Activated CD4-positive, alpha-beta T cell treated with anti-CD3 and anti-CD28 coated beads for 24 hours (primary cell): ENCODE measurements around the gene CCL5.

Experiments used
- DNase-seq, 2 donors: peaks; one replicate each; pipeline ENCODE4 v3.0.0-alpha.2; 2020; ENCODE audit warnings: low read depth in 2 of 2

Gene CCL5

DNA sequence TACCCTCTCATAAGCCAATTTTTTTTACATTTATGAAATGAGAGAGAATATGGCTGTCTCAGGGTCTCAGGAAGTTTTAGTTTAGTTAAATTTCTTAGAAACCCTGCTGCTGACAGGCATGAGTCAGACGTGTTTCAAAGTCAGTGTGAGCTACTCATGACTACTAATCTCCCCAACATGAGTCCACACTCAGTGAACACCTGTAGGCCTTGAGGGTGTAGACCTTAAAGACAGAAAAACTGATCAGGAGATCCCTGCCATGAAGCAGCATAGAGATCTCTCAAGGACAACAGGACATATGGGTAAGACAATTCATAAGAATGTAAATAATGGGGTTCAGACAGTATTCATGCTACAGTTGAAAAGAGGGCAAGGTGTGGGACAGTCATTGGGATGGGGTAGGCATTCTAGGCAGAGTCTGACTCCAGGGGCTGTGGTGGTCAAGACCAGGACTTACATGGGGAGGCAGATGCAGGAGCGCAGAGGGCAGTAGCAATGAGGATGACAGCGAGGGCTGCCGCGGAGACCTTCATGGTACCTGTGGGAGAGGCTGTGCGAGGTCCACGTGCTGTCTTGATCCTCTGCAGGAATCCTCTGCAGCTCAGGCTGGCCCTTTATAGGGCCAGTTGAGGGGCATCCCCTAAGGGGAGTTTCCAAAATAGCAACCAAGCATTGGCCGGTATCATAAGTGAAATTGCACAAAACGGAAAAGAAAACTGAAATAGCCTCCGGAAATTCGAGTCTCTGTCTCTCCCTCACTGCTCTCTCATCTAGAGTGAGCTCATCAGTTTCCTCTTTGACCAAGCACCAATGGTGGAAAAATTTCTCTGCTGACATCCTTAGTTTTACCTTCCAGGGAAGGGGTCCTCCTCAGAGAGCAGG lies at the start of gene CCL5:
Gene CCL5 (minus strand): TSS at position 588 of the 882 bp plus-strand sequence.
- DNase-seq = no peak

- no peak for DNase-seq
Measured at GRCh38 chr17:35927714-35928113, 47.6 kb upstream of the CCL5 start.

- no peak for DNase-seq
Measured at GRCh38 chr17:35923609-35924114, 43.5 kb upstream of the CCL5 start.

- DNase-seq = no peak
Measured at GRCh38 chr17:35920229-35920628, 40.1 kb upstream of the CCL5 start.

DNA sequence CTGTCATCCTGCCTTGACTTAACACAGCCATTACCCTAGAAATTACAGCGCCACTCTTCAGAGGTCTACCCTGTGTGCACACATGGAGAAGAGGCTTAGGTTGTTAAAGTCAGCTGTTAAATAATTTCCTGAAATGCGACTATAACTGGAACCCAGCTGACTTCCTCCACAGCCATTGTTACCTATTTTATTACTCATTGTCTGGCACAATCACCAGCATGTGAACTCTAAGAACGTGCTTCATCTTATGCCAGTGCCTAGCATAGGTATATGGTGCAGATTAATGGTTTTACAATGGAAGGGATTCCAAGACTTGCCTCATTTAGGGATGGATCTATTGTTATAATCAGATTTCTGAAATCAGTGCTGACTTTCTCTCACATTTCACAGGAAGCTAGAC lies 38.5 kb upstream of the CCL5 start:
- no peak for DNase-seq

GRCh38 chr17:35917519-35918213 lies 37.5 kb upstream of the CCL5 start:
- DNase-seq = no peak

DNA sequence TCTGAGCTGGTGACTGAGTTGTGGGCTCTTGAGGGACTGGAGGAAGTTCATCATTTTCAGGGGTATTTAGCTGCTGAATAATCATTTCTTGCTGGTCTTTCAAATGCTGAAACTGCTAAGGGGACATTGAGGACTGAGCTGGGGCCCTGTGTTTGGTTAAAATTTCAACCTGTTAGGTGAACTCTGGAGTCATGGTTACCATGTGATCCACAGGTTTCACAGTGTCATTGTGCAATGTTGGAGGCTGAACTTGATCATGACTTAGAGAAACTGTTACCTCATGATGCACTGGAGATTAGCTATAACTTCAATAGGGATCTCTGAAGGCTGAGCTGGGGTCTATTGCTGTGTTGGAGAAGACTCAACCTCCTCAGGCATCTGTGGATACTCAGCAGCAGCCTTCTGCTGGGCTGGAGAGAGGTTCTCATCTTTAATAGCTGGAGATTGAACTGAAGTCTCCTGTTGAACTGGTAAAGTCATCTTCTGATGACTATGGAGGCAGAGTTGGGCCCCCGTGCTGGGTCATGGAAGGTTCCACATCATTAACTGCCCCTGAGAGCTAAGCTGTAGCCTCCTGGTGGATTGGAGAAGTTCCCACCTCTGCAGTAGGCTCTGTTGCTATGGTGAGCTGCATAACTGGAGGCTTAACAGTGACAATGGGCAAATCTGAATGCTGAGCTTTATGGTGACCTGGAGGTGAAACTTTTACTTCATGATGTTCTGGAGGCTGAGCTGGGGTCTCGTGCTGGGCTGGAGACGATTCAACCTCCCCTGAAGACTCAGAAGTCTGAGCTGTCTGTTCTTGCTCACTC lies 35.2 kb upstream of the CCL5 start:
- no peak for DNase-seq

GRCh38 chr17:35914354-35914753 lies 34.2 kb upstream of the CCL5 start:
- no peak for DNase-seq

GRCh38 chr17:35913609-35914008 lies 33.4 kb upstream of the CCL5 start:
- no peak for DNase-seq

GRCh38 chr17:35912942-35913341 lies 32.8 kb upstream of the CCL5 start:
- DNase-seq = no peak

DNA sequence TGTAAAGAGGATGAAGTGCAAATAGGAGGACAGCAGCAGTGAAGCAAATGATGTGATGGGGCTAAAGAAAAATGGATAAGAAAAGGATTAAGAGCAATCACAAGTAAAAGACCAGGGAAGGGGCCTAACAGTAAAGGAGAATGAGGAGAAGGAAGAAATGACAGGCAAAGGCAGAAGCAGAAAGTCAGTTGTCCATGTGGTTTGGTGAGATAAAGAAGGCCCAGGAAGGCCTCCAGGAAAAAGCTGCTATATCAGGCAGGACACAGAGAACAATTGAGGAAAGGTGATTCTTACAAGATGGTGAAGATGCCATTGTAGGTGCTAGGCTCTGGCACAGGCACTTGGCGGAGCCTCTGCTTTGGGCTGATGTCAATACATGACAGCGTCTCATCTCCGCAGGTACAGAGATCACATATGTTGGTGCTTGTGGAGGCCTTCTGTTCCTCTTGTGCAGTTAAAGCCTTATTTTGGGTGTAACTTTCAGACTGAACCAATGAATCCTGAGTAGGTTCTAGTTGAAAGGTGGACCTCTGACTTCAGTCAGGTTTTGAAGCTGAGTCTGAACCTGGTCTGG lies 32.3 kb upstream of the CCL5 start:
- no peak for DNase-seq

- DNase-seq = no peak
Measured at GRCh38 chr17:35909408-35909807, 29.2 kb upstream of the CCL5 start.

- no peak for DNase-seq
Measured at GRCh38 chr17:35907691-35908090, 27.5 kb upstream of the CCL5 start.

DNA sequence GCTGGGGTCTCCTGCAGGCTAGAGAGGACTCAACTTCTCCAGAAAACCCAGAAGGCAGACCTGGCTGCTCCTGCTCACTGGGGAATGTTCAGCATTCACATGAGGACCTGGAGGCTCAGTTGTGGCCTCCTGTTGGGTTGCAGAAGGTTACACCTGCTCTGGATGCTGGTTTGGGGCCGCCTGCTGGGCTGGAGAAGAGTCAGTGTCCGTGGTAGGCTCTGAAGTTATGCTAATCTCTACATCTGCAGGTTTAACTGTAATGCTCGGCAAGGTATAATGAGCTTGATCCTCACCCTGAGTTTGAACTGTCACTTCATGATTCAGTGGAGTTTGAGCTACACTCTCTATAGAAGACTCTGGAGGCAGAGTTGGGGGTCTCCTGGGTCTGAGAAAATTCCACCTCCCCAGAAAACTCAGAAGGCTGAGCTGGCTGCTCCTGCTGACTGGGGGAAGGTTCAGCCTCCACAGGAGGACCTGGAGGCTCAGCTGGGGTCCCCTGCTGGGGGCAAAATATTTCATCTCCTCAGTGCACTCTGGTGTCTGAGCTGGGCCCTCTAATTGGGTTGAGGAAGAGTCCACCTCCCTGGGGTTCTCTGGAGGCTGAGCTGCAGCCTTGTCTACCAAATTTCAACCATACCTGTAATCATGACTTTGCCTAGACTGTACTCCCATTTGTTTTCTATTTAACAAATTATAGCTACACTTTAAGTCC lies 26.9 kb upstream of the CCL5 start:
- no peak for DNase-seq

DNA sequence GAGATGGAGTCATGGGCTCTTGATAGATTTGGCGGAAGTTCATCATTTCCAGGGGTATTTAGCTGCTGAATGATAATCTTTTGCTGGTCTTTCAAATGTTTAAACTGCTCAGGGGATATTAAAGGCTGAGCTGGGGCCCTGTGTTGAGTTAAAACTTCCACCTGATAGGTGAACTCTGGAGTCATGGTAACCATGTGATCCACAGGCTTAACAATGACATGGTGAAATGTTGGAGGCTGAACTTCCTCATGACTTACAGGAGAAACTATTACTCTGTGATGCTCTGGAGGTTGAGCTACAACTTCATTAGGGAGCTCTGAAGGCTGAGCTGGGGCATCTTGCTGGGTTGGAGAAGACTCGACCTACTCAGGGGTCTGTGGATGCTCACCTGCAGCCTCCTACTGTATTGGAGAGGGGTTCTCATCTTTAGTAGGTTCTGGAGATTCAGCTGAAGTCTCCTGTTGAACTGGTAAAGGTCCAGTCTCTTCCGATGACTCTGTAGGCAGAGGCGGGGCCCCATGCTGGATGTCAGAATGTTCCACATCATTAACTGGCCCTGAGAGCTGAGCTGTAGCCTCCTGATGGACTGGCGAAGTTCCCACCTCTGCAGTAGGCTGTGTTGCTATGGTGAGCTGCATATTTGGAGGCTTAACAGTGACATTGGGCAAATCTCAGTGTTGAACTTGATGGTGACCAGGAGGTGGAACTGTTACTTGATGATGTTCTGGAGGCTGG lies 26.2 kb upstream of the CCL5 start:
- DNase-seq = no peak

DNA sequence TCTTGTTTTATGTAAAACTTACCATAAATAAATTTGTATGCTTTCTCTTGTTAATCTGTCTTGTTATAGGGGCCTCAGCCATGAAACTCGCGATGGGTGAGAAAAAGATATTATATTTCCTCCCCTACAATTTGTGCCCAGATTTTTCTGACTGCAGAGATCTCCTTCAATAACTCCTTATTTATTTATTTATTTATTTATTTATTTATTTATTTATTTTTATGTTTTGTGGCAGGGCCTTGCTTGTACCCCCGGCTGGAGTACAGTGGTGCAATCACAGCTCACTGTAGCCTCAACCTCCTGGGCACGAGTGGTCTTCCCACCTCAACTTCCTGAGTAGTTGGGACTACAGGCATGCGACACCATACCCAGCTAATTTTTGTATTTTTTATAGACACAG lies 23.3 kb upstream of the CCL5 start:
- DNase-seq = no peak

GRCh38 chr17:35901631-35902175 lies 21.5 kb upstream of the CCL5 start:
- DNase-seq = no peak

GRCh38 chr17:35900708-35901480 lies 20.7 kb upstream of the CCL5 start:
- no peak for DNase-seq

DNA sequence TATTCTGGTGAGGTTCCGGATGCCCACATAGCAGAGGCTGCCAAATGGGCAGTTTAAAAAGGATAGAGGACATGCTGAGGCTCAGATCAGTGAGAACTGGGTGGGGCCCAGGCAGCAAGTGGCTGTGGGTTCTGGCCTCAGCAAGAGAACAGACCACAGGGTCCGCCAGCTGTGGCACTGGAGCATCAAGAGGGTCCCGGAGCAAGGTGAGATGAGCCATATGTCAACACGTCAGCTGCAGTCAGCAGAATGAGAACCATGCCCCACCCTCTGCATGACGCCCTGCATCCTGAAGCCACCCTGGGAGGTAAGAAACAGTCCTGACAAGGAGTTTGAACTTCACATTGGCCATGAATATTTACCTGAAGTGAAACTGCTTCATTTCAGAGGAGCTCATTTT lies 20.1 kb upstream of the CCL5 start:
- DNase-seq = no peak
